Effector CD8-positive, alpha-beta T cell (primary cell): Measurements from ENCODE around the gene RAI1.
"Not testable (repeated sequence)": the region's sequence is repeated elsewhere in the genome, so short reads cannot be mapped to it uniquely, and the experiment has no call there.

ENCODE experiments used
- DNase-seq: peaks from one replicate; lab custom pipeline; 2025; lab: John Stamatoyannopoulos, UW
- total RNA-seq, 4 experiments: gene quantifications; one replicate each; lab custom pipeline; 2026; lab: John Stamatoyannopoulos, UW

RAI1 gene
- total RNA-seq = 30.3 to 47.9 (median 33.0) reads per million in 4 experiments

GRCh38 chr17:17681187-17681743, at the start of gene RAI1:
TSS of gene RAI1 (plus strand) at chr17:17681458. CDS start at chr17:17792949, 111,491 bp downstream.
- peak; percentile 56 for DNase-seq

- not testable (repeated sequence) for DNase-seq
Measured at GRCh38 chr17:17632690-17633089, 48.6 kb upstream of the RAI1 start.

- DNase-seq = no peak
Measured at GRCh38 chr17:17633310-17633709, 47.9 kb upstream of the RAI1 start.

- no peak for DNase-seq
Measured at GRCh38 chr17:17635126-17635525, 46.1 kb upstream of the RAI1 start.

GRCh38 chr17:17635537-17636271, 45.6 kb upstream of the RAI1 start:
- not testable (repeated sequence) for DNase-seq

- no peak for DNase-seq
Measured at GRCh38 chr17:17636272-17636885, 44.9 kb upstream of the RAI1 start.

GRCh38 chr17:17638467-17638866, 42.8 kb upstream of the RAI1 start:
- DNase-seq = no peak

- DNase-seq = not testable (repeated sequence)
Measured at GRCh38 chr17:17639661-17640270, 41.5 kb upstream of the RAI1 start.

GRCh38 chr17:17641621-17642409, 39.4 kb upstream of the RAI1 start:
- DNase-seq = peak; percentile 76

GRCh38 chr17:17645148-17645547, 36.1 kb upstream of the RAI1 start:
- DNase-seq = not testable (repeated sequence)

GRCh38 chr17:17645961-17646360, 35.3 kb upstream of the RAI1 start:
- DNase-seq = no peak

GRCh38 chr17:17647524-17648178, 33.6 kb upstream of the RAI1 start:
- DNase-seq = no peak

GRCh38 chr17:17648762-17649161, 32.5 kb upstream of the RAI1 start:
- no peak for DNase-seq

- no peak for DNase-seq
Measured at GRCh38 chr17:17650959-17651358, 30.3 kb upstream of the RAI1 start.

- DNase-seq = no peak
Measured at GRCh38 chr17:17653343-17653742, 27.9 kb upstream of the RAI1 start.

- DNase-seq = no peak
Measured at GRCh38 chr17:17659340-17659739, 21.9 kb upstream of the RAI1 start.

- DNase-seq = no peak
Measured at GRCh38 chr17:17661134-17661533, 20.1 kb upstream of the RAI1 start.

GRCh38 chr17:17661834-17662385, 19.3 kb upstream of the RAI1 start:
- DNase-seq = no peak

GRCh38 chr17:17663160-17664063, 17.8 kb upstream of the RAI1 start:
- peak; percentile 66 for DNase-seq

GRCh38 chr17:17664064-17664452, 17.2 kb upstream of the RAI1 start:
- no peak for DNase-seq
